Tibial artery (tissue), 4 donors: ENCODE results near the gene ANKRD10.

ENCODE experiments used
- DNase-seq, 2 donors: peaks; one replicate each; pipeline ENCODE4 v3.0.0-alpha.2; 2019
- H3K27ac ChIP-seq, 2 donors: fragments of 200-600 bp; sonication (generic) in 1 of 2; 1 replicate in 1 of 2; 2 replicates in 1 of 2; pipeline ENCODE4 v1.5.1; 2018 to 2019; ENCODE audit warnings: mild to moderate bottlenecking in 1 of 2
- H3K27me3 ChIP-seq, 2 donors: fragments of 200-600 bp; sonication (generic) in 1 of 2; one replicate each; pipeline versions ENCODE4 v1.5.1 to v1.6.0; 2016 to 2019
- H3K36me3 ChIP-seq, 3 donors: fragments of 200-600 bp; sonication (generic) in 2 of 3; one replicate each; pipeline ENCODE4 v1.5.1; 2016 to 2019; ENCODE audit warnings: mild to moderate bottlenecking in 2 of 3
- H3K4me1 ChIP-seq, 4 donors: fragments of 200-600 bp; sonication (generic) in 2 of 4; 1 replicate in 3 of 4; 2 replicates in 1 of 4; pipeline ENCODE4 v1.5.1; 2016 to 2019
- H3K4me3 ChIP-seq, 2 donors: fragments of 200-600 bp; sonication (generic) in 1 of 2; 1 replicate in 1 of 2; 2 replicates in 1 of 2; pipeline ENCODE4 v1.5.1; 2018 to 2019; ENCODE audit warnings: mild to moderate bottlenecking in 2 of 2
- H3K9me3 ChIP-seq, 3 donors: fragments of 200-600 bp; sonication (generic) in 1 of 3; one replicate each; pipeline ENCODE4 v1.5.1; 2016 to 2019
- CTCF ChIP-seq, 2 experiments: fragments of 200-600 bp in 1 of 2; fragments of 450-650 bp in 1 of 2; IDR thresholded peaks; one replicate each; pipeline ENCODE4 v1.5.1; 2017 to 2019; ENCODE audit warnings: antibody characterized with exemption in 2 of 2, mild to moderate bottlenecking in 1 of 2, moderate library complexity in 1 of 2
- intact Hi-C: fragments of 100-400 bp; cut with DNase I; formaldehyde crosslinking; loops from one replicate; pipeline ENCODE4 v1.15.0; 2023; ENCODE audit warnings: low total_unique reads

The ANKRD10 gene

DNA sequence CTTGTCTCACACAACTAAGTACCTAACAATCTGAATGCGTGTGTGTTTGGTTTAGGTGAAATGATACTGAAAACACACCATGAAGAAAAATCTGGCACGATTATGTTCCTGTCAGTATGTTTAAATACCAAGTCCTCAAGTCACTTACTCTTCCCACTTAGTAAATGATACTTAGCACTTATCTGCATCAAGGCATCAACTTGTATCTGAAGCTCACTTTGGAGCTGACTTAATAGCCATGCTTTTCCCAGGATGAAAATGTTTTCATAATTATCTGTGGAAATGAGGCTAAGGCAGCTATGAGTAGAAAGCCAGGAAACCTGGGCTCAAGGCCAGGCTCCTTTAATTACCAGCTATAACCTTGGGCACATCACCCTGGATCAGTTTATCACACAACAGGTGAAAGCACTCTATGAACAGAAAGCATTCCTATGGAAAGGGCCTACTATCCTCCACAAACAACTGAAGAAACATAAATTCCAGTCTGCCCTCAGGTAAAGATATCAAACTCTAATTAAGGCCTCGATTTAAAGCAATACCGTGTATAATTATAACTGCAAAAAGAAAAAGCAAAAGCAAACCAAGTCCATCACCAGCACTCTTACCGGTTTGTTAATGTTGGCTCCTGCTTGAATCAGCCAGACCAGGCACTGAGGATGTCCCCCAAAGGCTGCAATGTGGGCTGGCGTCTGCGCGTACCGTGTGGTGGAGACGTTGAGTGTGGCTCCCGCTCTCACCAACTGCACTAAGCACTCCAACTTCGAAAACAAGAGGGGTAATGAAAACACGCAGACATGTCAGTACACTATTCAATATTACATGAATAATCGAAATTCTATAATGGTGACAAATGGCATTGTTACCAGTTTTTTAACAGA lies 4.6 kb downstream of the ANKRD10 start:
- TF ChIP-seq CTCF (IDR thresholded peaks at IDR 0.05): no peak
- DNase-seq: no peak

DNA sequence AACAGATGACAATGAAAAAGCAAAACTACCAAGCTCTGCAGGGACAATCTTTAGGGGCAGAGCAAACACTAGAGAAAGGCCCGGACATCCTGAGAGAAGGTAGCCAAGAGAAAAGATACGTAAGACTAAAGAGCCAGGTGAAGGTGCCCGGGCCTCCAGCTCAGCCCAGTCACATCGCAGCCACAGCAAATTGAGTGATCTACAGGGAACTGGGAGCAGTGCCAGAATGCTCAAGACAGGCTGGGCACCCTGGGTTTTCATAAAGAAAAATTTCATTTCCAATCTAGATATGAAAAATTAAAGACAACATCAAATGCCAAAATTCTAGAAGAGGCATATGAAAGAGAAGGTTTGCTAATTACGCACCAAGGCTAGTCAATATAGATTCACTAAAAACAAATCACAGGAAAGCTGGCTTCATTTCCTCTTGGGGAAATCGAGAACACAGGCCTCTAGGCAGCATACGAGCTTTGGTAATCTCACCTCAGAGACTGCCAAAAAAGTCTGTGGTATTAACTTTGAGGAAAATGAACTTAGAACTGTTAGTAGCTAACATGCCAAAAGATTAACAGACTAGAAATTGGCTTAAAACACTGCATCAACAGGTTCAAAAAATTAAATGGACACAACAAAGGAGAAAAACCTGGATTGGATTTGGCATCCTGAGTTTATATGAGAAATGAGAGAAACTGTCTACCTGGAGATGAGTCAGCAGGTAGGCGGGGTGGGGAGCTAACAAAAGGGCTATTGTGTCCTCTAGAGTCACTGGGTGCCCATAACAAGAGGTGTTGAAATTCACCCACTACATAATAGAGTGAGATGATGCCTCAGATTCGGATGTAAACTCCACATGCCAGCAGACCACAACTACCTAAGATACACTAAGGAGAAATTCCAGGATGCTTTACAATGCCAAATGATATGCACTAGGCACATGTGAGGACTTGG lies 6.6 kb downstream of the ANKRD10 start:
- no peaks in the 10 kb centered on the region for H3K9me3 ChIP-seq
- no peak for TF ChIP-seq CTCF (IDR thresholded peaks at IDR 0.05)
- intact Hi-C loops: no loop called here
- H3K27me3 ChIP-seq: no peaks in the 10 kb centered on the region
- H3K4me3 ChIP-seq: no peak overlapping the region
- H3K36me3 ChIP-seq: peaks cover 0 to 18% (median 7%) of the 10 kb centered on the region in 3 donors
- H3K4me1 ChIP-seq: peaks cover 0 to 69% (median 46%) of the 10 kb centered on the region in 4 donors
- H3K27ac ChIP-seq: peak overlapping the region; percentile 28 to 43
- no peak for DNase-seq

More for the DNA sequence above, 4.6 kb downstream of the ANKRD10 start:
- Histone ChIP-seq H3K4me1 (peaks cover 0 to 71% (median 47%) of the 10 kb centered on the region in 4 donors), H3K27ac (no peak overlapping the region), H3K9me3 (no peaks in the 10 kb centered on the region), H3K27me3 (no peaks in the 10 kb centered on the region), H3K36me3 (peaks cover 0 to 10% (median 7%) of the 10 kb centered on the region in 3 donors), H3K4me3 (no peak overlapping the region)
- intact Hi-C loops: loop anchor here (5.0 to 10.0 kb wide), 2 partner anchors 207 to 375 kb away; partner anchors contain the start of gene ARHGEF7

GRCh38 chr13:110907301-110907700 lies 7.6 kb downstream of the ANKRD10 start:
- Histone ChIP-seq H3K36me3 (peaks cover 0 to 18% (median 7%) of the 10 kb centered on the region in 3 donors), H3K9me3 (no peaks in the 10 kb centered on the region), H3K4me1 (peaks cover 0 to 65% (median 37%) of the 10 kb centered on the region in 4 donors), H3K4me3 (no peak overlapping the region), H3K27me3 (no peaks in the 10 kb centered on the region), H3K27ac (no peak overlapping the region)
- TF ChIP-seq CTCF (IDR thresholded peaks at IDR 0.05): no peak
- DNase-seq: no peak
- intact Hi-C loops: no loop called here

GRCh38 chr13:110904748-110905147 lies 10.1 kb downstream of the ANKRD10 start:
- no peaks in the 10 kb centered on the region for H3K27me3 ChIP-seq
- H3K9me3 ChIP-seq: no peaks in the 10 kb centered on the region
- H3K4me3 ChIP-seq: no peak overlapping the region
- intact Hi-C loops: no loop called here
- H3K27ac ChIP-seq: no peak overlapping the region
- no peak for TF ChIP-seq CTCF (IDR thresholded peaks at IDR 0.05)
- H3K4me1 ChIP-seq: peaks cover 0 to 42% (median 21%) of the 10 kb centered on the region in 4 donors
- no peak for DNase-seq
- H3K36me3 ChIP-seq: peaks cover 4 to 18% (median 7%) of the 10 kb centered on the region in 3 donors

DNA sequence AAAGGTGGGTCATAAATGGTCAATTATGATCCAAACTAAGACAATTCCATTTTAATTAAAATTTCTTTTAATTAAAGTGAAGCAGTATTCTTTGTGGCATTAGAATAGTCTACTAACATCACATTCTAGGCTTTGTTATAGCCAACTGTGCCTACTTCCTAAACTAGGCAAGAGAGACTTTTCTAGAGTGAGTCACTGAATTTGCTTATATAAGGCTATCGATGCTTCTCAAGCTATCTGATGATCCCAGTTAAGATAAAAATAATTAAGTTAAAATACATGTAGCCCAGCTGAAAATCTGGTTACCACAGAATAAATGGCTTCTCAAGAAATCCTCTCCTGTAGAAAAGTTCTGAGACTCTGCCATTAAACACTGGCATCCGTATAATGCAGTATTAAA lies 12.5 kb downstream of the ANKRD10 start:
- intact Hi-C loops: no loop called here
- no peak for DNase-seq
- H3K4me1 ChIP-seq: peaks cover 0 to 18% (median 4%) of the 10 kb centered on the region in 4 donors
- peaks cover 0 to 18% (median 4%) of the 10 kb centered on the region in 3 donors for H3K36me3 ChIP-seq
- no peak for TF ChIP-seq CTCF (IDR thresholded peaks at IDR 0.05)
- no peaks in the 10 kb centered on the region for H3K27me3 ChIP-seq
- H3K4me3 ChIP-seq: no peak overlapping the region
- H3K9me3 ChIP-seq: no peaks in the 10 kb centered on the region
- no peak overlapping the region for H3K27ac ChIP-seq
